IgD-negative memory B cell (primary cell): Measurements from ENCODE around the gene SMAD2. TPM values are rescaled to one million over a fixed set of nuclear protein-coding genes. Genes with fewer than 3 reads are reported as not detected.
"Not testable (repeated sequence)": the region's sequence is repeated elsewhere in the genome, so short reads cannot be mapped to it uniquely, and the experiment has no call there.

Experiments used
- H3K27ac Mint-ChIP-seq, 3 donors: one replicate each; pipeline ENCODE4 v1.8.0; 2020 to 2022; ENCODE audit warnings: mild to moderate bottlenecking in 3 of 3, mixed read lengths in 3 of 3, moderate library complexity in 1 of 3
- H3K27me3 Mint-ChIP-seq: one replicate; pipeline ENCODE4 v1.8.0; 2021; ENCODE audit warnings: mixed read lengths
- H3K36me3 Mint-ChIP-seq: one replicate; pipeline ENCODE4 v1.8.0; 2020; ENCODE audit warnings: mild to moderate bottlenecking, mixed read lengths
- H3K4me1 Mint-ChIP-seq, 3 donors: one replicate each; pipeline ENCODE4 v1.8.0; 2020 to 2022; ENCODE audit warnings: mixed read lengths in 3 of 3, mild to moderate bottlenecking in 1 of 3
- H3K4me3 Mint-ChIP-seq, 4 donors: one replicate each; pipeline ENCODE4 v1.8.0; 2020 to 2022; ENCODE audit warnings: mild to moderate bottlenecking in 4 of 4, mixed read lengths in 4 of 4, moderate library complexity in 3 of 4
- H3K9me3 Mint-ChIP-seq, 3 donors: one replicate each; pipeline ENCODE4 v1.8.0; 2020 to 2021; ENCODE audit warnings: mixed read lengths in 3 of 3, mild to moderate bottlenecking in 1 of 3
- polyA plus RNA-seq: library from polyadenylated mRNA; unstranded; fragments of 300-500 nt; fragmentation: Illumina TruSeq; gene quantifications from one replicate; pipeline ENCODE4 v1.2.3, GENCODE V29; 2021

The SMAD2 gene
- polyA plus RNA-seq, 1 donor from 2014 or later, result 57.9 TPM

DNA sequence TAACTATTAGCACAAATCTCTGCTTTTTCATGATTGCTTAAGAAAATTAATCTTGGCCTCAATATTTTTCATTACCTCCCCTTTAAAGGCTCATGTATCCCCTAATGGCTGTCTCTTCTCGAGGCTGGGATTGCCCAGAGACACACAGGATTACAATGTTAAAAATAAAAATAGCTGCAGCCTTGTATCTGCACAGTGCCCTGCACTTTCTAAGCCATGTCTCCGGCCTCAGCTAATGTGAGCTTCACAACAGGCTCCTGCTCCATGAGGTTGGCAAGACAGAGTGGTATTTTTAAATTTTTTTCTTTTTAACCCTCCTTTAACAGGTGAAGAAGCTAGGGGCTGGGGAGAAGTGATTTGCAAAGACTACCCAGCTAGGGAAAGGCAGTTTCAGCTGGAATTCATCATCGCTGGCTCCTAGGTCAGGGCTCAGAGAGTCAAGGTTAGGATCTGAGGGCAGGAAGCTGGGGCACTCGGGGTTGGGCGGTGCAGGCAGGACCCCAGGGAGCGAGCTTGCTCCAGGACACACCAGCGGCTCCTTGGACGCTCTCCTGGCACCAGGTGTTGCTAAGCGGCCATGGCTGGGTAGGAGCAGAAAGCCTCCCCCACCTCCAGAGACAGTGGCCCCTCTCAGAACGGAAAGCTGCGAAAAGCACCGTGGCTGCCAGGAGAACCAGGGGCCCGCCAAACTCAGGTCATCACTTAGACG is 135.6 kb downstream of the SMAD2 start:
- Mint-ChIP-seq H3K27me3 (peaks cover 17% of the 10 kb centered on the region), H3K36me3 (peaks cover 7% of the 10 kb centered on the region), H3K4me1 (peaks cover 0 to 2% (median 0%) of the 10 kb centered on the region in 3 donors), H3K9me3 (no peaks in the 10 kb centered on the region), H3K27ac (no peak overlapping the region), H3K4me3 (no peak overlapping the region)

DNA sequence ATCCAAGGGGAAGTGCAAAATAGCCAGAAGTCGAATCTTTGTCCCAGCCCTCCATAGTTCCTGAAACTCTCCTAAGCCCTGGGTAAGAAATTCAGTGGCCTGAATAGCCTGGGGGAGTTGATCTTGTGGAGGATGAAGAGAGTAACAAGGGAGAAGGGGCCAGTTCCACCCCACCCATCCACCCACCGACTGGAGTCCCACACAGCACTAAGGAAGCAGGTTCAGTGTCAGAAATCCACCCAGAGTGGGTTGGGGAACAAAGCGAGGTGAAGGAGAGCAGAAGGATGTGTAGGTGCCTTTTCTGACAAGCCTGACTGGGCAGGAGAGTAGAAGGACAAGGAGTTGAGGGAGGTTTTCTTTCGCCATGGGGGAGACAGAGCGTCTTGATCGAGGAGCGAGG is 136.8 kb downstream of the SMAD2 start:
- H3K4me1 Mint-ChIP-seq, result peaks cover 0 to 2% (median 0%) of the 10 kb centered on the region in 3 donors
- H3K9me3 Mint-ChIP-seq, result no peaks in the 10 kb centered on the region
- H3K27ac Mint-ChIP-seq, result no peak overlapping the region
- H3K36me3 Mint-ChIP-seq, result peaks cover 7% of the 10 kb centered on the region
- peaks cover 18% of the 10 kb centered on the region for H3K27me3 Mint-ChIP-seq
- no peak overlapping the region for H3K4me3 Mint-ChIP-seq

DNA sequence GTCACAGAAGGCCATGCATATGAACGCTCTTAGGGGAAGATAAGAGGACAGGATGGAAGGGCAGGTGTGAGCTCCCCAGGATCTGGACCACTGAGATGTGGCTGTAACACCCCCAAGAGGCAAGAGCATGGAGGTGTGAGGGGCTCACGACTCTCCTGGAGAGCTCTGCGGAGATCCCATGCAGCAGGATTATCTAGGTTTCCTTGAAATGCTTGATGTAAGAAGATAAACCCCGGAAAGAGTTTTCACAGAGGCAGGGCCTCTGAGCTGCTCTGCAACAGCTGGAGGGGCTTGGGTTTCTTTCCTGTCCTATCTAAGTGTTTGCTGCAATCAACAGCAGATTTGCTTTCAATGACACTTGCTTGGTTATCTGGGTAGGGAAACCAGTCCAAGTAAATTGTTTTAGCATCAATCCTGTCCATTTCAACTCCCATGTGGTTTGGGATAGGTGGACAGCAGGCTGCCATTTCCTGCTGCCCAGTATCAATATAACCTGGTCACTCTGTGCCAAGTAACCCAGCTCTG is 138.9 kb downstream of the SMAD2 start:
- peaks cover 0 to 2% (median 0%) of the 10 kb centered on the region in 3 donors for H3K4me1 Mint-ChIP-seq

DNA sequence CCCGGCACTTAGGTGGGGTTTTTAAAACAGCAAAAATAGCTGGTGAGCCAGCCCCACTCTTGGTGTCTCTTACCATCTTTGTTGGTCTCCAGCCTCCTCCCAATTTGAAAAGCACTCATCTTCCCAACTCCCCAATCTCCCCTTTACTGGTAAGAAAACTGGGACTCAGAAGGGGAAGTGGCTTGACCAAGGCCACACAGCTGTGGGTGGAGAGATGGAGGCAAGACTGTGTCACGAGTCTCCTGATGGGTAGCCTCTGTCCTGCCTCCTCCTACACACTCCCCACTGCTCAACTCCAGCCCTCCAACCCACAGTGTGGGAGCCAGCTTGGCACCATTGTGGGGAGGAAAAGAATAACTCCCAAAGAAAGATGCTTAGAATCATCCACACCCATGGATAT is 140.4 kb downstream of the SMAD2 start:
- Mint-ChIP-seq H3K27me3 (peaks cover 11% of the 10 kb centered on the region), H3K9me3 (peaks cover 1 to 7% (median 4%) of the 10 kb centered on the region in 3 donors), H3K36me3 (peaks cover 4% of the 10 kb centered on the region), H3K4me1 (peaks cover 0 to 2% (median 0%) of the 10 kb centered on the region in 3 donors), H3K27ac (no peak overlapping the region), H3K4me3 (no peak overlapping the region)

More for the DNA sequence above, 138.9 kb downstream of the SMAD2 start:
- H3K36me3 Mint-ChIP-seq, result peaks cover 7% of the 10 kb centered on the region
- H3K9me3 Mint-ChIP-seq, result peaks cover 0 to 7% (median 1%) of the 10 kb centered on the region in 3 donors
- H3K27me3 Mint-ChIP-seq, result peaks cover 15% of the 10 kb centered on the region
- H3K27ac Mint-ChIP-seq, result no peak overlapping the region
- H3K4me3 Mint-ChIP-seq, result no peak overlapping the region

DNA sequence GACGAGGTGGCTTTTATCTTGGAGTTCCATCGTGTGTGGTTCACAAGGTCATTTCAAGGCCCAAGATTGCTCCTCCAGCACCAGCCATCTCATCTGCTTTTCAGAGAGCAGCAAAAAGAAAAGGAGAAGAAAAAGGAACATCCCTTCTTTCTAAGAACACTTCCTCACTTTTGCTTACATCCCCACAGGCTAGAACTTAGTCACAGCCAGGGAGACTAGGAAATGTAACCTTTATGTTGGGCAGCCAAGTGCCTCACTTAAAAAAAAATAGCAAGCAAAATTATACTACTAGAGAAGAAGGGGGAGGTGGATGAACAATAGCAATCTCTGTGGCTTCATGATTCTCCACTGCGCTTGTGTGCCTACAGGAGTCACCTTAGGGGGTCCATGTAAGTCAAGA is 141.8 kb downstream of the SMAD2 start:
- Mint-ChIP-seq H3K27me3 (peaks cover 7% of the 10 kb centered on the region), H3K9me3 (peaks cover 7 to 17% (median 8%) of the 10 kb centered on the region in 3 donors), H3K27ac (no peak overlapping the region), H3K4me1 (no peaks in the 10 kb centered on the region), H3K4me3 (no peak overlapping the region), H3K36me3 (no peaks in the 10 kb centered on the region)

DNA sequence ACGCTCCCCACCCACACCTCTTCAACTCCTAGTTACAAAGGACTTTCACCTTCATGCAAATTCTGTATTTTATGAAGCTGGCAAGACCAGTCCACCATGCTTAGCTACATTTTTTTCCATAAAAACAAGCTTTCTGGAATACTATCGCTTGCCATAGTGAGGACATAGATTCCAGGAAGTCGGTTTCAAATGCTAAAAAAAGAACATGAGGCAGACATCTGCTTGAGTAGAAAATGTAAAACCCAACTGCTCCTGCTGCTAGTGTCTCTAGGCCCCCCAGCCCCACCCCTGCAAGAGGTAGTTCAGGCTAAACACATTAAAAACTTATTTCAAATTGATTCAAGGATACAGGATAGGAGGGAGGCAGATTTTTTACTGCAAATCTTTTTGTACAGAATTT is 148.9 kb downstream of the SMAD2 start:
- Mint-ChIP-seq H3K9me3 (peaks cover 7 to 13% (median 10%) of the 10 kb centered on the region in 3 donors), H3K4me3 (no peak overlapping the region), H3K36me3 (no peaks in the 10 kb centered on the region), H3K4me1 (no peaks in the 10 kb centered on the region), H3K27ac (no peak overlapping the region), H3K27me3 (peaks cover 2% of the 10 kb centered on the region)

DNA sequence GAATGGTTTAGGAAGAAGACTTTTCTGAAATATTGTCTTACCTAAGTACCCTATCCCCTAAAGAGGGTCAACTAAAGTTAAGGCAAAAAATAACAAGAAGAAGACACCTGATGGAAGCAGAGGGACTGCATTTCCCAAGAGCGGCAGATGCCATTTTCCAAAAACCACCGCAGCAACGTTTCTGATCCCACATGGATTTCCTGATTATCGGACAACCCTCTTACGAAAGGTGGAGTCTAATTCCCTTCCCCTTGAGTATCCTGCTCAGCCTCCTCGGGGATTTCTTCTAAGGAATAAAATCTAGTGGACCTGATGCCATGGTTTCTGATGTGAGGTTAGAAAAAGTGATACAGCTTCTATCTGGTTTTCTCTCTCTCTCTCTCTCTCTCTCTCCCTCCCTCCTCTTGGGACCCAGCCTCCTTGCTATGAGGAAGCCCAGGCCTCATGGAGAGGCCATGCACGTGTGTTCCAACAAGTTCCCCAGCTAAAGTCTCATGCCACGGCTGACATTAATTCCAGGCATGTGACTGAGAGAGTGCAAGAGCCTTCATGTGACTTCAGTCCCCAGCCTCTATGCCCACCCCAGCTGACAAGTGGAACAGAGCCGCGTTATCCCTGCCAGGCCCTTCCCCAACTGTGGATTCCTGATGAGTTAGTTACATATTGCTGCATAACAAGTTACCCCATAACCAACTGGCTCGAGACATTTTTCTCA is 150.3 kb downstream of the SMAD2 start:
- H3K27ac Mint-ChIP-seq, result no peak overlapping the region
- no peaks in the 10 kb centered on the region for H3K36me3 Mint-ChIP-seq
- peaks cover 7 to 11% (median 10%) of the 10 kb centered on the region in 3 donors for H3K9me3 Mint-ChIP-seq
- H3K27me3 Mint-ChIP-seq, result peaks cover 6% of the 10 kb centered on the region
- H3K4me3 Mint-ChIP-seq, result no peak overlapping the region
- no peaks in the 10 kb centered on the region for H3K4me1 Mint-ChIP-seq

DNA sequence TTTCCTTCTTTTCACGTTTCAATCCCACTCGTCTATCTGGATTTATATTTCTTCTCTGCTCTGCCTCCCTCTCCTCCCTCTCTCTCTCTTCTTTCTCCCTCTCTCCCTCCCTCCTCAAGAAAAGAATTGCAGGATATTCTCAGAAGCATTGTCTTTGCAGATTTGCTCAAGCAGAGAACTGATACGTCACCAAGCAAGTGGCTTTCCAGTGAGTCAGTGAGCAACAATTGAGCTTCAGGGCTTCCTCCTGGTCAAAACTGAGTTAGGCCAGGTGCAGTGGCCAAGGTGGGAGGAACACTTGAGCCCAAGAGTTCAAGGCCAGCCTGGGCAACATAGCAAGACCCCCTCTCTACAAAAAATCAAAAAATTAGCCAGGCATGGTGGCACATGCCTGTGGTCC is 151.1 kb downstream of the SMAD2 start:
- no peaks in the 10 kb centered on the region for H3K36me3 Mint-ChIP-seq
- no peak overlapping the region for H3K4me3 Mint-ChIP-seq
- peaks cover 7% of the 10 kb centered on the region for H3K27me3 Mint-ChIP-seq
- H3K27ac Mint-ChIP-seq, result no peak overlapping the region
- H3K9me3 Mint-ChIP-seq, result peaks cover 5 to 9% (median 7%) of the 10 kb centered on the region in 3 donors
- no peaks in the 10 kb centered on the region for H3K4me1 Mint-ChIP-seq

DNA sequence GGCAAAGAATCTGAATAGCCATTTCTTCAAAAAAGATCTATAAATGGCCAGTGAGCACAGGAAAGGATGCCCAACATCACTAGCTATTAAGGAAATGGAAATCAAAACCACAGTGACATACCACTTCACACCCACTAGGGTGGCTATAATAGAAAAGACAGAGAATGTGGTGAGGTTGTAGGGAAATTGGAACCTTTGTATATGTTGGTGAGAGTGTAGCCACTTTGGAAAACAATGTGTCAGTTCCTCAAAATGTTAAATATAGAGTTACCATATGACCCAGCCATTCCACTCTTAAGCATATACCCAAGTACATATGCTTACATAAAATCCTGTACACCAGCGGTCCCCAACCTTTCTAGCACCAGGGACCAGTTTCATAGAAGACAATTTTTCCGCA is 152.8 kb downstream of the SMAD2 start:
- Mint-ChIP-seq H3K4me3 (no peak overlapping the region), H3K4me1 (peaks cover 0 to 3% (median 0%) of the 10 kb centered on the region in 3 donors), H3K27ac (no peak overlapping the region), H3K9me3 (peaks cover 0 to 2% (median under 1%) of the 10 kb centered on the region in 3 donors), H3K36me3 (no peaks in the 10 kb centered on the region), H3K27me3 (peaks cover 10% of the 10 kb centered on the region)

DNA sequence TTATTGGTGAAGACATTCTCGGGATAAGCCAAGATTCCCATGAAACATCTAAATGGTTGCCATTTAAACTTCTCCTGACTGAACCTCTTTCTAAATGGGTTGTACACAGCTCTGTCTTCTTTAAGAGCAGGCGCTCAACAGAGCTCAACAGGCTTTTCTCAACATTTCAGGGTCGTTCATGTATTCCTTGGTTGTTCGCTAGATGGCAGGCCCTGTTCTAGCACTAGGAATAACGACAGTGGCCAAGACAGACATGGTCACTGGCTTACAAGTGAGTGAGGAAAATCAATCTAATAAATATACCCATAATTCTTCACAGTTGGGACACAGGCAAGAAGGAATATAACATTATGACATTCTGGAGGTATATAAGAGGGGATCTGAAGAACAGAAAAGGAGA is 154.5 kb downstream of the SMAD2 start:
- Mint-ChIP-seq H3K4me1 (peaks cover 0 to 3% (median 0%) of the 10 kb centered on the region in 3 donors), H3K27me3 (peaks cover 11% of the 10 kb centered on the region), H3K36me3 (no peaks in the 10 kb centered on the region), H3K27ac (no peak overlapping the region), H3K4me3 (no peak overlapping the region), H3K9me3 (no peaks in the 10 kb centered on the region)

DNA sequence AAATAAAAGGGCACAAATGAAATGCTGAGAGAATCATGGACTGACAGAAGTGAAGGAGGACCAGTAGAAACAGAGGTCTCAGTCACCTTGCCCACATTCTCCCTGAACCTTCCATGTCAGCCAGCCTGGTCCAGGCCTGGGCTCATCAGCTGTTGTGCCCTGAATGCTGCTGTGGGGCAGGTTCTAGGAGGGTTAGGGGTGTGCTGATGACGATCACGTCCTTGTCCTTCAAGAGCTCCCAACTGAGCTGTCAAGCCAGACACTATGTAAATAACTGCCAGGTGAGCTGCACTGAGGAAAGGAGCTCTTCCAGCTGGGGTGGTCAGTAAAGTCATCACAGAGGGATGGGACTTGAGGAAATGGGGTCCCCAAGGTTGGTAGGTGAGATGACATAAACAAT is 156.5 kb downstream of the SMAD2 start:
- H3K27me3 Mint-ChIP-seq, result peaks cover 10% of the 10 kb centered on the region
- H3K36me3 Mint-ChIP-seq, result no peaks in the 10 kb centered on the region
- H3K4me3 Mint-ChIP-seq, result no peak overlapping the region
- no peaks in the 10 kb centered on the region for H3K9me3 Mint-ChIP-seq
- no peak overlapping the region for H3K27ac Mint-ChIP-seq
- H3K4me1 Mint-ChIP-seq, result peaks cover 0 to 3% (median 0%) of the 10 kb centered on the region in 3 donors

DNA sequence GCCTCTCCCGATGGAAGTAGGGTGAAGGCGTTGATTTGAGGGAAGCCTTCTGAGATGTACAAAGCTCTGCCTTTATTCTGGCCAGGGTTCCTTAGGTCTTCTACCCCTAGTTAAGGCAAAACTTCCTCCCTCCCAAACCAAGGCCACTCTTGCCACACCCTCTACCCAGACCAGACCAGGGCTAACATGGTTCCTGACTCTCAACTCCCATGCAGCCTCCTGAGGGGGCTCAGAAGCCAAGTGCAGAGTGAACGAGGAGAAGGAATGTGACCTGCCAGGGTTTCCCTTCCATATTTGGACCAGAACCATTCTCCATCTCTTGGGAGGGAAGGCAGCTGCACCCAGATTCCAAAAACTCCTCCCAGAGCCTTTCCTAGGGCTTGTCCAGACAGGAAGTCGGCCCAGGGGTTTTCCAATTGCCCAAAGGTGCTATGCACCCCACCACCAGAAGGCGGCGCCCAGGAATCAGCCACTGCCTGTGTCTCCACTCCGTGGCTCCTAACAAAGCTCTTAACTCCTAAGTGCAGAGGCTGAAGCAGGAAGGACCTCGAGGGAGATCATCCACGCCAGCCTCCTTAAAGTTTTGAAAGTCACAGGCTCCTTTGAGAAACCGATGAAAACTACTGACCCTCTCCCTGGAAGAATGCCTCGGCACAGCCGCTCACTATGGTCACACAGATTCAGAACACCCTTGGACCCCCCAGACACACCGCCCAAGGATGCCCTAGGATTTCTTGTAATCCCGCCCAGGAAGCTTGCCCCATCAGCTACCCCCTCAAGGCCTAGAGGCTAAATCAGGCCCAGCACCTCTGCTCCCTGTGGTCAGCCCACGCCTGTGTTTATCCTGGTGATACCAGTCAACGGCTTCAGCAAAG is 157.8 kb downstream of the SMAD2 start:
- Mint-ChIP-seq H3K4me3 (peak overlapping the region in 1 of 4 donors; percentile 49), H3K27me3 (peaks cover 15% of the 10 kb centered on the region), H3K36me3 (no peaks in the 10 kb centered on the region), H3K4me1 (peaks cover 0 to 3% (median 0%) of the 10 kb centered on the region in 3 donors), H3K27ac (no peak overlapping the region), H3K9me3 (no peaks in the 10 kb centered on the region)

DNA sequence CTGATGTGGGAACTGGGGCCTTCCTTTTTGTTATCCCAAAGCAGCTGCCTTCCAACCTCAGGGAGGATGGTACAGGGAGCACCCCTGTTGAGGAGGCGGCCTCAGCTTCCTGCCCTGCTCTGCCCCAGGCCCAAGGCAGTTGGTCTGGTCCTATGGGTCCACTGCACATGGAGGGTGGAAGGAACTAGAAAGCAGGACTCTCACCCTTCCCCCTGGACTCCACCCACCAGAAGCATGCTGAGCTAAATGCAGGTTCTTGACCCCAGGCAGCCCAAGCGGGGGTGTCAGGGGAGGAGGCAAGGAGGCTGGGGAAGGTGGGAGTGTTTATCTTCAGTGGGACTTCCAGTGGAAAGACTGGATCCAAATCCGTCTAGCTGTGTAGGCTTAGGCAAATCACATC is 158.5 kb downstream of the SMAD2 start:
- Mint-ChIP-seq H3K27me3 (peaks cover 15% of the 10 kb centered on the region), H3K4me1 (peaks cover 0 to 3% (median 0%) of the 10 kb centered on the region in 3 donors), H3K27ac (no peak overlapping the region), H3K9me3 (peaks cover 0 to under 1% (median 0%) of the 10 kb centered on the region in 3 donors), H3K4me3 (no peak overlapping the region), H3K36me3 (no peaks in the 10 kb centered on the region)

DNA sequence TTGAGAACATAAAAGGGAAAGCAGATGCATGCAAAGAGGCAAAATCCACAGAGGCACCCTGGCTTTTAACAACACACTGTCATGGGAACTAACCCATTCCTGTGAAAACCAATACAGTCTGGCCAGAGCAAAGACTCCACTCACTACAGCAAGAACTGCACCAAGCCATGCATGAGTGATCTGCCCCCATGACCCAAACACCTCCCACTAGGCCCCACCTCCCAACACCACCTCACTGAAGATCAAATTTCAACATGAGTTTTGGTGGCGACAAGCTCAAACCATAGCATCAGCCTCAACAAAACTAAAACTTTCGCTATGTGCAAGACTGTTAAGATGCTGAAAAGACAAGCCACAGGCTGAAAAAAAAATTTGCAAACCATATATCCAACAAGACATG is 162.8 kb downstream of the SMAD2 start:
- Mint-ChIP-seq H3K4me1 (peaks cover 0 to 2% (median 0%) of the 10 kb centered on the region in 3 donors), H3K9me3 (peaks cover 0 to 5% (median 4%) of the 10 kb centered on the region in 3 donors), H3K36me3 (peaks cover 2% of the 10 kb centered on the region), H3K4me3 (no peak overlapping the region), H3K27me3 (peaks cover 17% of the 10 kb centered on the region), H3K27ac (no peak overlapping the region)

DNA sequence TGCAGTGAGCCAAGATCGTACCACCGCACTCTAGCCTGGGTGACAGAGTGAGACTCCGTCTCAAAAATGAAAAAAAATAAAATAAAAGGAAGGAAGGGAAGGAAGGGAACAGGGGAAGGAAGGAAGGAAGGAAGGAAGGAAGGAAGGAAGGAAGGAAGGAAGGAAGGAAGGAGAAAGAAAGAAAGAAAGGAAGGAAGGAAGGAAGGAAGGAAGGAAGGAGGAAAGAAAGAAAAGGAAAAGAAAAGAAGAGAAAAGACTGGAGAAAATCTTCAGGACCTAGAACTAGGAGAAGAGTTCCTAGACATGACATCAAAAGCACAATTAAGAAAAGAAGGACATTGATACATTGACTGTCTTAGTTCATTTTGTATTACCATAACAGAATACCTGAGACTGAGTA is 163.3 kb downstream of the SMAD2 start:
- H3K27me3 Mint-ChIP-seq, result peaks cover 14% of the 10 kb centered on the region
- not testable (repeated sequence) for H3K9me3 Mint-ChIP-seq, H3K4me1 Mint-ChIP-seq, H3K36me3 Mint-ChIP-seq, H3K27ac Mint-ChIP-seq, H3K4me3 Mint-ChIP-seq
